T-helper 2 cell treated with Interferon-gamma antibody and Interleukin-4, amounts not matched to agents 5 μg/mL and 100 μg/mL, for 36 hours (primary cell): ENCODE results near the gene ADAMTS9.

Experiments
- DNase-seq: peaks from one replicate; pipeline ENCODE4 v3.0.0; 2021; ENCODE audit warnings: low spot score
- H3K27ac Mint-ChIP-seq: one replicate; pipeline ENCODE4 v1.8.0; 2021; ENCODE audit warnings: mild to moderate bottlenecking, mixed read lengths
- H3K27me3 Mint-ChIP-seq: one replicate; pipeline ENCODE4 v1.8.0; 2021; ENCODE audit warnings: low read depth, mixed read lengths
- H3K36me3 Mint-ChIP-seq: one replicate; pipeline ENCODE4 v1.8.0; 2021; ENCODE audit warnings: low read depth, mixed read lengths
- H3K4me1 Mint-ChIP-seq: one replicate; pipeline ENCODE4 v1.8.0; 2021; ENCODE audit warnings: low read depth, mixed read lengths
- H3K4me3 Mint-ChIP-seq: one replicate; pipeline ENCODE4 v1.8.0; 2022; ENCODE audit warnings: mild to moderate bottlenecking, moderate library complexity, mixed read lengths
- H3K9me3 Mint-ChIP-seq: one replicate; pipeline ENCODE4 v1.8.0; 2021; ENCODE audit warnings: mixed read lengths

ADAMTS9 gene

DNA sequence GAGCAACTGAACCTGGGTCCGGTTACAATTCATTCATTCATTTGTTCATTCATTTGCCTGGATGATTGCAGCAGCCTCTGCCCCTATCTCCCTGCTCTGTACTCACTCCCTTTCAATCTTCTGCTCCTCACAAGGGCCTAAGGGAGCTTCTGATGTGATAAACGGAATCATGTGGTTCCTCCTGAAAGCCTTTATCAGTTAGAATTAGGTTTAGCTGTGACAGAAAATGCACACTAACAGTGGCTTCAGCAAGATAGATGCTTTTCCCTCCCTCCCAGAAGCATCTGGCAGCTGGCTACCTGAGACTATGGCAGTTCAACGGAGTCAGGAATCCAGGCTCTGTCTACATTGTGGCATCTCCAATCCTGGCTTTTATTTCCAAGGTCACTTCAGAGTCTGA is 196.0 kb downstream of the ADAMTS9 start:
- H3K27ac Mint-ChIP-seq = no peak overlapping the region

DNA sequence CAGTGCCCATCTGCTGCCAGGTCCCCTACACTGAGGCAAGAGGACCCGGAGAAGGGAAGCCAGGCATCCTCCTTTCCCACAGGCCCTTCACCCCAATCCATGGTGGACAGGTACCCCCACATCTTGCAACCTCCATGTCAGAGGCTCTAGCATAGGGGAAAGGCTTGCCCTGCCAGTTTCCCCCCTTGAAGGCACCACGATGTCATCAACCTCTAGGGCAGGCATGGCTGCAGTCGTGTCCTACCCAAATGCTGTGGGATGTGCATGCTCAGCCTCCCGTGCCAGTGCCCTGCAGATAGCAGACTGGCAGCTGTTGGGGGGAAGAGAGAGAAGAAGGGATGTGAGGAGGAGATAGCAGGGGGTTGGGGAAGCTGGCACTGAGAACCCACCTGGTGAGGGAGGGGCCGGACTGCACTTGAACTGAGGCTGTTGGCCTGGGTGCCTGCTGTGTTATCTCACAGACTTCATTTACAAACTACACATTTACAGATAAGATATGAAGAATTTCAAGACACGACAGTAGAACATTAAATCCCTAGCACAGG is 197.5 kb downstream of the ADAMTS9 start:
- Mint-ChIP-seq H3K4me3 (no peak overlapping the region), H3K27me3 (peaks cover 54% of the 10 kb centered on the region), H3K36me3 (no peaks in the 10 kb centered on the region), H3K27ac (no peak overlapping the region), H3K4me1 (peaks cover 11% of the 10 kb centered on the region), H3K9me3 (no peaks in the 10 kb centered on the region)
- no peak for DNase-seq

More for the DNA sequence above, 196.0 kb downstream of the ADAMTS9 start:
- H3K36me3 Mint-ChIP-seq = no peaks in the 10 kb centered on the region
- no peak for DNase-seq
- peaks cover 54% of the 10 kb centered on the region for H3K27me3 Mint-ChIP-seq
- peaks cover 5% of the 10 kb centered on the region for H3K4me1 Mint-ChIP-seq
- H3K4me3 Mint-ChIP-seq = no peak overlapping the region
- no peaks in the 10 kb centered on the region for H3K9me3 Mint-ChIP-seq

DNA sequence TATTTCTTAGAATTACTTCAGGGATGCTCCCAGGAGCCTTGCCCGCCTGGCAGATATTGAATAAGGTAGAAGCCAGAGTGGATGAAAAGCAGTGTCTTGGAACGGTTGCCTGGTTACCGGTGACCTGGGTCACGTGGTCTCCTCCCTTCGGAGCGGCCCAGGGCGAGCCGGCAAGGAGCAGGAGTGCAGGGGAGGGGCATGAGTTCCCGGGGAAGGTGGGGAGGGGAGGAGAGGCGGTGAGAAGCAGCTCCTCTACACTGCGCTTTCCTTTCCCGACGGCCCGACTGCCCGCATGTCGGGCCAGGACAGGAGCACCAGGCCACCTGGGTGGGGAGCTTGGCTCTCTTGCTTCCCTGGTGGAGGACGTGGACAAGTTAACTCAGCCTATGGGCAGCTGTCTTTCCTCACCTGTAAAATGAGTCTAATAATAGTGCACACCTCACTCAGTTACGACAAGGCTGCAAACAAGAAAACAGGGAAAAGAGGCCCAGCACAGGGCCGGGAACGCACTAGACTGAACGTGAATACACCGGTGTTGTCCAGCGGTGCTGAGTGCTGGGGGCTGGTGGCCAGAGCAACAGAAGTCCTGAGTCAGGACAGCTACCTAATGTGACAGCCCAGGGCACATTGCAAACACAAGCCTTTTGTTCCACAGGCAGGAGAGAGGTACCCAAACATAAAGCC is 198.3 kb downstream of the ADAMTS9 start:
- Mint-ChIP-seq H3K4me1 (peaks cover 10% of the 10 kb centered on the region), H3K36me3 (no peaks in the 10 kb centered on the region)

DNA sequence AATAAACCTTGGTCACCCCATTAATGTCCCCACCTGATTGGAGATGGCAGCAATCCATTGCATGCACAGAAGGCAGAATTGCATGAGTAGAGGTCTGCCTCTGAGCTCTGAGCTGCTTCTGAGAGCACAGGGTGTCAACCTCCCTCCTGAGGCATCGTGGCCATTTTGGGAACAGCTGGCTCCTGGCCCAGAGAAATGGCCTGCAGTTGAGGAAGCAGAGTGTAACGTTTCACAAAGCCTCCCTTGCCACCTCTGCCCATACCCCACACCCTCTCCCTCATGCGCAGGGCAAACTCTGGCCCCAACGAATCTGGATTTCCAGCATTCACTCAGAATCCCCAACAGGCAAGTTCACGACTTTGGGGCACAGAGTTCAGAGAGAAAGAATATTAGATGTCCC is 198.9 kb downstream of the ADAMTS9 start:
- DNase-seq = no peak
- Mint-ChIP-seq H3K27ac (no peak overlapping the region), H3K9me3 (no peaks in the 10 kb centered on the region), H3K4me3 (no peak overlapping the region), H3K27me3 (peaks cover 47% of the 10 kb centered on the region), H3K36me3 (no peaks in the 10 kb centered on the region), H3K4me1 (peaks cover 12% of the 10 kb centered on the region)

More for the DNA sequence above, 198.3 kb downstream of the ADAMTS9 start:
- DNase-seq = no peak
- H3K9me3 Mint-ChIP-seq = no peaks in the 10 kb centered on the region
- peaks cover 52% of the 10 kb centered on the region for H3K27me3 Mint-ChIP-seq
- no peak overlapping the region for H3K4me3 Mint-ChIP-seq
- no peak overlapping the region for H3K27ac Mint-ChIP-seq

DNA sequence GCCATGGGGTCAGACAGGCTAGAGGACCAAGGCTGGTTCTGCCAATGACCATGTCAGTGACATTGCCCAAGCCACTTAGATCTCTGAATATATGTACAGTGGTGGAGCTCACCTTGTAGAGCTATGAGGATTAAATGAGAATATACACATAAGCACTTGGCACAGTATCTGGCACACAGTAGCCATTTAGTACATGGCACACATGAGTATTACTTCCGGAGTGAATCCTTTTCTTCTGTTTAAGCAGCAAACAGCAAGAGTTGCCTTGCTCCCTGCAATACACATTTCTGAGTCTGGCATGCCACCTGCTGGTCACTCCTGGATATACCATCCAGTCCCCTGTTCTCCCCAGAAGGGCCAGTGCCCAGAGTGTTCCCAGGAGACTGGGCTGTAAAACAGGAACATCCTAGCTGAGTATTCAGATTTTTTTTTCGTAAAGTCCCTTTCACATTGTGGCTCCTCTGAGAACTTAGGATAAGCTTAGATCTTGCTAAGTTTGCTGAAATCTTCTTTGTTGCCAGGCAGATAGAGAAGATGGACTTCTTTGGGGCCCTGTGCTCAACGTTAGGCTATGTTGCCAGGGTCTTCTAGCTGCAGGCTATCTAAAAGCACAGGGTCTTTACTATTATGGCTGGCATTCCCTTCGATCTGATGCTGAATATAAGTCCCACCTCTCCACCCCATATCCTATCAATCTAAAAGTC is 203.4 kb downstream of the ADAMTS9 start:
- Mint-ChIP-seq H3K4me3 (no peak overlapping the region), H3K4me1 (peaks cover 12% of the 10 kb centered on the region), H3K27ac (no peak overlapping the region), H3K36me3 (no peaks in the 10 kb centered on the region), H3K9me3 (no peaks in the 10 kb centered on the region), H3K27me3 (peaks cover 21% of the 10 kb centered on the region)
- peak; percentile 41 for DNase-seq

DNA sequence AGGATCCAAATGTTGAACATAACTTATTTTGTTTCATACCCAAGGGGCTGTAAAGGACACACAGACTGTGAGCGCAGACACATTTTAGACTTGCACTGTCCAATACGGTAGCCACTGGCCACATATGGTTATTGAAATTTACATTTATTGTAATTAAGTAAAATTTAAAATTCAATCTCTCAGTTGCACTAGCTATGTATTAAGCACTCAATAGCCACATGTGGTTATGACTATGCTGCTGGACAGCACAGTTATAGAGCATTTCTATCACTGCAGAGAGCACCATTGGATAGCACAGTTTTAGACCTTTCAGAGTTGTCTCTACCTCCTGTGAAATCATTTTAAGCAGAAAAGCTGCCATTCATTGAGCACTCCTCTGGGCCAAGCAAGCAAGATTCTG is 204.3 kb downstream of the ADAMTS9 start:
- Mint-ChIP-seq H3K36me3 (no peaks in the 10 kb centered on the region), H3K27me3 (peaks cover 17% of the 10 kb centered on the region), H3K4me3 (no peak overlapping the region), H3K27ac (no peak overlapping the region), H3K9me3 (no peaks in the 10 kb centered on the region), H3K4me1 (peaks cover 12% of the 10 kb centered on the region)
- DNase-seq = no peak

DNA sequence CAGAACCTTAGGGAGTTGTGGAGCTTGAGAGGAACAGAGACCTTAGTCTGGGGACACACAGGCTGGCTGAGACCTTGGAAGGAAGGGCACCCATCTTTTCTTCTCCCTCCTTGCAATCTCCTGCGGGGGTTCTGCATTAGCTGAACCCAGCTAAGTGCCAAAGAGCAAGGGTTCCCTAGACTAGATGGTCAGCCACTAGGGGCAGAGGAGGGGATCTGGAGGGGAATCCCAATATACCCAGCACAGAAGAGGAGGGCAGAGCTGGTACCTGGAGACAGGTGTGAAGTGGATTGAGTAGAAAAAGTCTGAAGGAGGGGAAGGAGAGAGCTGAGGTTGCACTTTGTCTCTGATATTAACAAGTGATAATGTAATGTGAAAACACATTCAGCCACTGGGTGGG is 212.8 kb downstream of the ADAMTS9 start:
- H3K4me1 Mint-ChIP-seq = no peaks in the 10 kb centered on the region

DNA sequence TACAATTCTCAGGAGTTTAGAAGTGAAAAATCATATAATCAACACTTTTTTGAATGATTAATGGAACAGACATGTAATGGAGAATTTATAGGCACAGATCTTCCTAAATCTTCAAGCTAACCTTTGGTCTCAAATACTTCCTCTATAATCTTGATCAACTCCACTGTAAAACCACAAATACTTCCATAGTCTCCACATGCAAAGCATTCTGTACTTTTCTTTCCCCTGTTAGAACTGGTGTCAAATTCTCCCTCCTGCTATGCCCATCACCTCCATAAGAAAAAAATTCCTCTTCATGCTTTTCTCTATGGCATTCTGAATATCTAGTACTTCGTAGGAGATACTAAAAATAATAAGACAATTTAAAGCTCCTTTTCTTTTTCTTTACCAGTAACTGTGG is 214.3 kb downstream of the ADAMTS9 start:
- Mint-ChIP-seq H3K27ac (no peak overlapping the region), H3K27me3 (peaks cover 17% of the 10 kb centered on the region)

More for the DNA sequence above, 212.8 kb downstream of the ADAMTS9 start:
- no peak for DNase-seq
- Mint-ChIP-seq H3K36me3 (no peaks in the 10 kb centered on the region), H3K4me3 (no peak overlapping the region), H3K9me3 (no peaks in the 10 kb centered on the region), H3K27me3 (peaks cover 14% of the 10 kb centered on the region), H3K27ac (no peak overlapping the region)

DNA sequence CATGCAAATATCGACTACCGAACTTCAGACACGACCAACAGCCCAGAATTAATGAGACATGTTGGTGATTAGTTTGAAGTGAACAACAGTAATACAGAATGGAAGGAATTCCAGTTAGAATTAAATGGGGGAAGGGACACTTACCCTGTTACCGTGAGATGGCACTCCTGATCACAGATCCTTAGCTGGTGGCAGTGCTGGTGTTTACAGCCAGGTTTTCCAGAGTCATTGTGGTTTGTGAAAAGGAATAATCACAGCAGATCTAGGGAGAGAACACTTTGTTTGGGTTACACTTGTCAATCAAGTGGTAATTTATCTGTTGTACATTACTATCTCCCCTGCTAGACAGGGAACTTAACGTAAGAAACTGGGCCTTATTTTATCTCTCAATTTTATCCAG is 217.4 kb downstream of the ADAMTS9 start:
- no peaks in the 10 kb centered on the region for H3K9me3 Mint-ChIP-seq
- no peaks in the 10 kb centered on the region for H3K36me3 Mint-ChIP-seq
- H3K4me1 Mint-ChIP-seq = no peaks in the 10 kb centered on the region
- DNase-seq = no peak
- no peak overlapping the region for H3K4me3 Mint-ChIP-seq
- peaks cover 17% of the 10 kb centered on the region for H3K27me3 Mint-ChIP-seq
- no peak overlapping the region for H3K27ac Mint-ChIP-seq

More for the DNA sequence above, 214.3 kb downstream of the ADAMTS9 start:
- no peaks in the 10 kb centered on the region for H3K4me1 Mint-ChIP-seq
- no peak for DNase-seq
- no peak overlapping the region for H3K4me3 Mint-ChIP-seq
- no peaks in the 10 kb centered on the region for H3K9me3 Mint-ChIP-seq
- H3K36me3 Mint-ChIP-seq = no peaks in the 10 kb centered on the region

DNA sequence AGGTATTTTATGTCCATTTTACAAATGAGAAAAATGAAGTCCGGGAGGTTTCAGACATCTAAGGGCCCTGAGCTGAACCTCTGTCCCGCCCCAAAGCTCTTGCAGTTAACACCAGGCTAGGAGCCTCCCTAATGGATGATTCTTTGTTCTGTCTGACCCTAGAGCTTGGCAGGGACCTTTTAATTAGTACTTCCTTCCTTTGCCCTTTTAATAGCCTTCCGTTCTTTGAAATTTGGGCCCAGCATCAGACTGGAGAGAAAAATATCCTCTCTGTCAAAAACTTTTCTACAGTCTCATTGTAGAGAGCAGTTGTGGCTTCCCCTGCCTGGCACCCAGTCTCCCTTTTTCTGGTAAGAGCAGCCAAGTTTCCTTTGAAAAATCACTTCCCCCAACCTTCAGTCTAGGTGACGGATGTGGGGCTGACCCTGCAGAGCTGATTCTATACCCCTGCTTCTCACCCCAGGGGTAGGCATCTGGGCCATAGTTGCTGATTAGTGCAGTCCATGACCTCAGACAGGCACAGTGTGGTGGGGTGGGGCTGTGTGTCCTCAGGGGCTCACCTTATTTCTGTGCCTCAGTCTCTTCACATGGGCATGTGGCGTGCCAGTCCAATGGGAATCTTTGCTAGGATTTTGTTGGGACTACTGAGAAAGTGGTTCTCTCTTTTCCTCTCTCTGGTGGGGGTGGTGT is 220.4 kb downstream of the ADAMTS9 start:
- no peaks in the 10 kb centered on the region for H3K9me3 Mint-ChIP-seq
- peaks cover 4% of the 10 kb centered on the region for H3K4me1 Mint-ChIP-seq
- H3K27ac Mint-ChIP-seq = no peak overlapping the region
- no peak for DNase-seq
- no peaks in the 10 kb centered on the region for H3K36me3 Mint-ChIP-seq
- H3K27me3 Mint-ChIP-seq = peaks cover 12% of the 10 kb centered on the region
- H3K4me3 Mint-ChIP-seq = no peak overlapping the region
